ENCODE data around the gene CASTOR1.

CASTOR1 gene

GRCh38 chr22:30299322-30299721 is 10.0 kb upstream of the CASTOR1 start:
- no peak for DNase-seq (ENCODE audit: low read depth in 2 of 2)

GRCh38 chr22:30297991-30298701 is 8.8 kb upstream of the CASTOR1 start:
- DNase-seq (ENCODE audit: low read depth in 2 of 2) = no peak

- no peak for DNase-seq (ENCODE audit: low read depth in 2 of 2)
Measured at GRCh38 chr22:30297276-30297990, 8.1 kb upstream of the CASTOR1 start.

- no peak for DNase-seq (ENCODE audit: low read depth in 2 of 2)
Measured at GRCh38 chr22:30296833-30297232, 7.5 kb upstream of the CASTOR1 start.

- no peak for DNase-seq (ENCODE audit: low read depth in 2 of 2)
Measured at GRCh38 chr22:30296324-30296723, 7.0 kb upstream of the CASTOR1 start.

- DNase-seq (ENCODE audit: low read depth in 2 of 2) = no peak
Measured at GRCh38 chr22:30295576-30295975, 6.3 kb upstream of the CASTOR1 start.

GRCh38 chr22:30294830-30295229 is 5.5 kb upstream of the CASTOR1 start:
- no peak for DNase-seq (ENCODE audit: low read depth in 2 of 2)

- DNase-seq (ENCODE audit: low read depth in 2 of 2) = no peak
Measured at GRCh38 chr22:30294066-30294465, 4.8 kb upstream of the CASTOR1 start.

- no peak for DNase-seq (ENCODE audit: low read depth in 2 of 2)
Measured at GRCh38 chr22:30293026-30293425, 3.7 kb upstream of the CASTOR1 start.

GRCh38 chr22:30292069-30292970 is 3.0 kb upstream of the CASTOR1 start:
- no peak for DNase-seq (ENCODE audit: low read depth in 2 of 2)

GRCh38 chr22:30291058-30291892 is 2.0 kb upstream of the CASTOR1 start:
- no peak for DNase-seq (ENCODE audit: low read depth in 2 of 2)

- no peak for DNase-seq (ENCODE audit: low read depth in 2 of 2)
Measured at GRCh38 chr22:30290342-30291057, 1.2 kb upstream of the CASTOR1 start.

- no peak for DNase-seq (ENCODE audit: low read depth in 2 of 2)
Measured at GRCh38 chr22:30289980-30290313, 642 bp upstream of the CASTOR1 start.

GRCh38 chr22:30288419-30289140 is 725 bp downstream of the CASTOR1 start:
- no peak for DNase-seq (ENCODE audit: low read depth in 2 of 2)

- DNase-seq (ENCODE audit: low read depth in 2 of 2) = peak; percentile 76 to 86
Measured at GRCh38 chr22:30287648-30288418, 1.5 kb downstream of the CASTOR1 start.

GRCh38 chr22:30286813-30287647 is 2.3 kb downstream of the CASTOR1 start:
- DNase-seq (ENCODE audit: low read depth in 2 of 2) = peak; percentile 77 to 84

GRCh38 chr22:30286331-30286730 is 3.0 kb downstream of the CASTOR1 start:
- DNase-seq (ENCODE audit: low read depth in 2 of 2) = no peak

- no peak for DNase-seq (ENCODE audit: low read depth in 2 of 2)
Measured at GRCh38 chr22:30285846-30286200, 3.5 kb downstream of the CASTOR1 start.

Data from stimulated activated CD4-positive, alpha-beta T cell treated with anti-CD3 and anti-CD28 coated beads, Interleukin-15, amount 100 ng/mL, for 48 hours (primary cell).